Dendritic cell treated with granulocyte-macrophage colony-stimulating factor and Interleukin-4, amounts not matched to agents 40 ng/mL and 50 ng/mL, for 4 days (primary cell): Measurements from ENCODE around the gene TMEM132D.

ENCODE experiments used
- H3K27ac Mint-ChIP-seq: one replicate; pipeline ENCODE4 v1.8.0; 2022; ENCODE audit warnings: mild to moderate bottlenecking, mixed read lengths
- H3K27me3 Mint-ChIP-seq: one replicate; pipeline ENCODE4 v1.8.0; 2022; ENCODE audit warnings: mild to moderate bottlenecking, mixed read lengths
- H3K36me3 Mint-ChIP-seq: one replicate; pipeline ENCODE4 v1.8.0; 2022; ENCODE audit warnings: low read depth, mixed read lengths
- H3K4me1 Mint-ChIP-seq: one replicate; pipeline ENCODE4 v1.8.0; 2022; ENCODE audit warnings: low read depth, mixed read lengths
- H3K4me3 Mint-ChIP-seq: one replicate; pipeline ENCODE4 v1.8.0; 2022; ENCODE audit warnings: mild to moderate bottlenecking, moderate library complexity, mixed read lengths
- H3K9me3 Mint-ChIP-seq: one replicate; pipeline ENCODE4 v1.8.0; 2022; ENCODE audit warnings: mixed read lengths
- intact Hi-C: fragments of 100-400 bp; cut with micrococcal nuclease; formaldehyde crosslinking; loops from one replicate; pipeline ENCODE4 v1.15.0; 2022

Gene TMEM132D

DNA sequence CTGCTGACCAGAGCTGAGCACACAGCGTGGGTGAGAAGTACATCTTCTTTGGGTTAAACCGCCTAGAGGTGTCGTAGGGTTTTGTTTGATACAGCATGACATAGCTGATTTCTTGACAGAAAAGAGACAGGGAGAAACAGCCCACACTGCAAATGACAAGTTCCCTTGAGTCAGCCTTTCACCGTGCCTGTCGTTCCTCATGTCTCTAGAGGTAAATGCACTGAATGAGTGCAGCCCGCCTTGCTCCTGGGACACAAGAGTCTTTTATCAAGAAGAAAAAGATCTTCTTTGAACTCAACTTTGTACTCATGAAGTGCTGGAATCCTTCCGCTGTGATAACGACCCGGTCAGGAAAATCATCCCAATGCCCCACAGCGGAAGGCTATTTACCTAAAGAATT is 77.6 kb downstream of the TMEM132D start:
- H3K27me3 Mint-ChIP-seq = no peaks in the 10 kb centered on the region
- H3K4me1 Mint-ChIP-seq = no peaks in the 10 kb centered on the region
- H3K36me3 Mint-ChIP-seq = no peaks in the 10 kb centered on the region
- no peak overlapping the region for H3K4me3 Mint-ChIP-seq
- H3K9me3 Mint-ChIP-seq = peaks cover 9% of the 10 kb centered on the region
- intact Hi-C loops = no loop called here
- H3K27ac Mint-ChIP-seq = no peak overlapping the region

- no peaks in the 10 kb centered on the region for H3K36me3 Mint-ChIP-seq
- H3K4me1 Mint-ChIP-seq = no peaks in the 10 kb centered on the region
- H3K4me3 Mint-ChIP-seq = no peak overlapping the region
- H3K9me3 Mint-ChIP-seq = peaks cover 9% of the 10 kb centered on the region
- no peak overlapping the region for H3K27ac Mint-ChIP-seq
- no peaks in the 10 kb centered on the region for H3K27me3 Mint-ChIP-seq
- intact Hi-C loops = no loop called here
These were observed 78.5 kb downstream of the TMEM132D start for GRCh38 chr12:129825316-129825715.

GRCh38 chr12:129821964-129822363 is 81.9 kb downstream of the TMEM132D start:
- H3K27ac Mint-ChIP-seq = no peak overlapping the region
- no peaks in the 10 kb centered on the region for H3K4me1 Mint-ChIP-seq
- no peaks in the 10 kb centered on the region for H3K27me3 Mint-ChIP-seq
- H3K9me3 Mint-ChIP-seq = no peaks in the 10 kb centered on the region
- H3K4me3 Mint-ChIP-seq = no peak overlapping the region
- intact Hi-C loops = no loop called here
- H3K36me3 Mint-ChIP-seq = no peaks in the 10 kb centered on the region

DNA sequence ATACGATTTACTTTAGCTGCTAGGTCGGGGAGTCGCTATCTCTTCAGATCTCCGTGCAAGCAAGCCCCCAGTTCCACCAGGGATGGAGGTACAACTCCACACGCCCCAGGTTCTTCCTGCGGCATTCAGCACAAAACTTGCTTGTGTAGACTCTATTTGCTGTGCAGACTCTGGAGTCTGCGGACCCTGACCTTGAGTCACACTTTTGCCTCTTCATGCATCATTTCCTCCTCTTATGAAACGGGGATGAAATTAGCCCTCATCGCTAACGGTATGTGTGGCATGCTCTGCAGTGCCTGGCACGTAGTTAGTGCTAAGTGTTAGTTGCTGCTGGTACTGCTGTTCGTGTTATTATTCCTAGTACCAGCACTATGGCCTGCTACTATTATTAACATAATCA is 84.4 kb downstream of the TMEM132D start:
- intact Hi-C loops = no loop called here
- Mint-ChIP-seq H3K4me1 (no peaks in the 10 kb centered on the region), H3K9me3 (no peaks in the 10 kb centered on the region), H3K4me3 (no peak overlapping the region), H3K27me3 (no peaks in the 10 kb centered on the region), H3K36me3 (no peaks in the 10 kb centered on the region), H3K27ac (no peak overlapping the region)

DNA sequence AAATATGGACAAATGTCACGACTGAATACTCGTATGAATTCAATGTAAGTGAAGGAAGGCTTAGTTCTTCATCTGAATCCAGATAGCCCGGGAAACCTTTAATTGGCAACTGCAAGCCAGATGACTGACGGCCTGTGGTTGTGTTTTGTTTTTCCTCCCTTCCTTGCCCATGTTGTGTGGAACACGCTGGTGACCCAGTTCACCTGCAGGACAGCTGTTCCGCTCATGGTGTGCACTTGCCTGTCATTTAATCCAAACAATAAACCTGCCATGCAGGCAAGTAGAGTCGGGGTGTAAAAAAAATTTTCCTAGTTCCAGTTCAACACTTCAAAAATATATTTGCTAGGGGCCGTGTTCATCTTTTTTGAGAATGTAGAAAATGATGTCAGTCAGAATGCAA is 88.0 kb downstream of the TMEM132D start:
- Mint-ChIP-seq H3K4me1 (no peaks in the 10 kb centered on the region), H3K9me3 (no peaks in the 10 kb centered on the region), H3K27ac (no peak overlapping the region), H3K27me3 (no peaks in the 10 kb centered on the region), H3K36me3 (no peaks in the 10 kb centered on the region), H3K4me3 (no peak overlapping the region)
- intact Hi-C loops = no loop called here

DNA sequence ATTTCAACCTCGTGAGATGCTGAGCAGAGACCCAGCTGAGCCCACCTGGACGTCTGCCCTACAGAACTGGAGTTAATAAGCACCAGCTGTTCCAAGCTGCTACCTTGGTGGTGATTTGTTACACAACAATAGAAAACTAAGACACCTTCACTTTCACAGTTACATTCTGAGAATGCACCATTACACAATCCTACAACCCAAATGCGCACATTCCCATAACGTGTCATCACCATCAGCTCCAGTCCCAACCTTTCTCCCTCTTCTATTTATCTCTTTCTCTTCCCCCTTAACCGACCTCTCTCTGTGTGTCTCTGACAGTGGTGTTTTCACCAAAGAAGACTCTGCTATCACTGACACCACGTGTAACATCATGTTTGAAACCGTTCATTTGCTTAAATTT is 91.9 kb downstream of the TMEM132D start:
- H3K4me1 Mint-ChIP-seq = no peaks in the 10 kb centered on the region
- H3K36me3 Mint-ChIP-seq = no peaks in the 10 kb centered on the region
- intact Hi-C loops = no loop called here
- no peak overlapping the region for H3K27ac Mint-ChIP-seq
- no peaks in the 10 kb centered on the region for H3K27me3 Mint-ChIP-seq
- no peak overlapping the region for H3K4me3 Mint-ChIP-seq
- H3K9me3 Mint-ChIP-seq = no peaks in the 10 kb centered on the region

GRCh38 chr12:129807136-129807535 is 96.7 kb downstream of the TMEM132D start:
- Mint-ChIP-seq H3K4me1 (no peaks in the 10 kb centered on the region), H3K9me3 (no peaks in the 10 kb centered on the region), H3K27ac (no peak overlapping the region), H3K27me3 (no peaks in the 10 kb centered on the region), H3K36me3 (no peaks in the 10 kb centered on the region), H3K4me3 (no peak overlapping the region)
- intact Hi-C loops = no loop called here

- Mint-ChIP-seq H3K36me3 (no peaks in the 10 kb centered on the region), H3K4me3 (no peak overlapping the region), H3K9me3 (peaks cover 11% of the 10 kb centered on the region), H3K27ac (no peak overlapping the region), H3K4me1 (no peaks in the 10 kb centered on the region), H3K27me3 (no peaks in the 10 kb centered on the region)
- intact Hi-C loops = no loop called here
These were observed 112.4 kb downstream of the TMEM132D start for GRCh38 chr12:129791396-129791795.

- intact Hi-C loops = no loop called here
- Mint-ChIP-seq H3K9me3 (peaks cover 16% of the 10 kb centered on the region), H3K4me3 (no peak overlapping the region), H3K27ac (no peak overlapping the region), H3K27me3 (no peaks in the 10 kb centered on the region), H3K4me1 (no peaks in the 10 kb centered on the region), H3K36me3 (no peaks in the 10 kb centered on the region)
These were observed 112.9 kb downstream of the TMEM132D start for GRCh38 chr12:129790930-129791329.

DNA sequence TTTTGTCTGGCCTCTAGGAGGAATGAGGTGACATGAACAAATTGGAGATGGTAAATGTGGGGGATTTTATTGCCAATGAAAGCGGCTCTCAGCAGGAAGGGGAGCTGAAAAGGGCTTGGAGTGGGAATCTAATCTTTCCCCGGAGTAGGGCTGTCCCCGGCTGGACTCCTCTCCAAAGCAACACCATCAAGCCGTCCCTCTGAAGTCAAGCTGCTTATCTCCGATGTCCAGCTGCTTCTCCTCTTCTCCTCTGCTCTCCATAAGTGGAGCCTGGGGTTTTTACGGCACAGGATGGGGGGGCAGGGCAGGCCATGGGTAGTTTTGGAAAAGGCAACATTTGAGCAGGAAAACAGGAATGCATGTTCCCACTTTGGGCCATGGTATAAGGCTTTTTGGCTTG is 113.5 kb downstream of the TMEM132D start:
- Mint-ChIP-seq H3K27me3 (no peaks in the 10 kb centered on the region), H3K36me3 (no peaks in the 10 kb centered on the region), H3K4me3 (no peak overlapping the region), H3K27ac (no peak overlapping the region), H3K4me1 (no peaks in the 10 kb centered on the region), H3K9me3 (peaks cover 21% of the 10 kb centered on the region)
- intact Hi-C loops = no loop called here

GRCh38 chr12:129789921-129790320 is 113.9 kb downstream of the TMEM132D start:
- no peak overlapping the region for H3K27ac Mint-ChIP-seq
- intact Hi-C loops = no loop called here
- peaks cover 21% of the 10 kb centered on the region for H3K9me3 Mint-ChIP-seq
- H3K4me3 Mint-ChIP-seq = no peak overlapping the region
- H3K27me3 Mint-ChIP-seq = no peaks in the 10 kb centered on the region
- H3K4me1 Mint-ChIP-seq = no peaks in the 10 kb centered on the region
- no peaks in the 10 kb centered on the region for H3K36me3 Mint-ChIP-seq

DNA sequence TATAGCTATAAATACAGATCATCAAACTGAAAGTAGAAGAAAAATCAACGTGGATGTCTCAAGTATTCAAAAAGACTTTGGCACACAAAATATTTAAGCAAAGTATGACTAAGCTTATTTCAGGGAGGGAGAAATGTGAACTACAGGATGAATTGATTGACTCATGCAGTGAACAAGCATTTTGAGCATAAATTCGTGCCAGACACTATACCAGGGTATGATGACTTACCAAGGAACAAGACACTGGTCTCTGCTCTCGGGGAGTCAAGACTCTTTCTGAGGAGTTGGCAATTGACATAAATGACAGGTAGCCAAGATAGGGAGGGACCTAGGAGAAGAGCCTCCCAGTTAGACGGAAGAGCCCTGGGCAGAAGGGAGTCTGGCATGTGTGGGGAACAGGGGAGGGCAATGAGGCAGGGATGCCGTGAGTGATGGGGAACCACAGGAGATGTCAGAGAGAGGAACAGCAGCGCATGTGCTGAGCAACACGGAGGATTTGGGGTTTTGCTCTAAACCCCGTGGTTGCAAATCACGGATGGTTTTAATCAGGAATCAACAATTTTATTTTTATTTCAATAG is 115.2 kb downstream of the TMEM132D start:
- Mint-ChIP-seq H3K27ac (no peak overlapping the region), H3K27me3 (no peaks in the 10 kb centered on the region), H3K4me3 (no peak overlapping the region), H3K36me3 (no peaks in the 10 kb centered on the region), H3K4me1 (no peaks in the 10 kb centered on the region), H3K9me3 (peaks cover 21% of the 10 kb centered on the region)
- intact Hi-C loops = no loop called here

DNA sequence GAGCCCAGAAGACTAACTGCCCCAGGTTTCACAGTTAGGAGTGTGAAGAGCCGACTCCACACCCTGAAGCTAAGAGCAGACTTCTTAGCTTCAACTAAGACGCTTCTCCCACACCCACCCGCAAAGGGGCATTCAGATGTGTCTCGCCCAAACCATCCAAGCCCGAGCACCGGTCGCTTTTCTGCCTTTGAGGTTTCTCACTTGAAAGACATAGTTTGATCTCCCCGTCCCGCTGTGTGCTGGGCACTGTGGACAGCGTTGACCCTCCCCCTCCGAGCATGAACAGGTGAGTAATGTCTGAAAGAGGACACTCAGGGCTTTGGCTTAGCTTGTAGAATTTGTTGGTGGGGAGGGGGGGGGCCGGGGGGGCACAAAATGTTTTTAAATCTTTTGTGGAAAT is 123.8 kb downstream of the TMEM132D start:
- H3K27me3 Mint-ChIP-seq = no peaks in the 10 kb centered on the region
- intact Hi-C loops = no loop called here
- no peaks in the 10 kb centered on the region for H3K4me1 Mint-ChIP-seq
- H3K36me3 Mint-ChIP-seq = no peaks in the 10 kb centered on the region
- H3K9me3 Mint-ChIP-seq = no peaks in the 10 kb centered on the region
- H3K4me3 Mint-ChIP-seq = no peak overlapping the region
- no peak overlapping the region for H3K27ac Mint-ChIP-seq

- Mint-ChIP-seq H3K4me1 (no peaks in the 10 kb centered on the region), H3K9me3 (no peaks in the 10 kb centered on the region), H3K27me3 (no peaks in the 10 kb centered on the region), H3K27ac (no peak overlapping the region), H3K36me3 (no peaks in the 10 kb centered on the region), H3K4me3 (no peak overlapping the region)
- intact Hi-C loops = no loop called here
These were observed 124.8 kb downstream of the TMEM132D start for GRCh38 chr12:129779033-129779432.

DNA sequence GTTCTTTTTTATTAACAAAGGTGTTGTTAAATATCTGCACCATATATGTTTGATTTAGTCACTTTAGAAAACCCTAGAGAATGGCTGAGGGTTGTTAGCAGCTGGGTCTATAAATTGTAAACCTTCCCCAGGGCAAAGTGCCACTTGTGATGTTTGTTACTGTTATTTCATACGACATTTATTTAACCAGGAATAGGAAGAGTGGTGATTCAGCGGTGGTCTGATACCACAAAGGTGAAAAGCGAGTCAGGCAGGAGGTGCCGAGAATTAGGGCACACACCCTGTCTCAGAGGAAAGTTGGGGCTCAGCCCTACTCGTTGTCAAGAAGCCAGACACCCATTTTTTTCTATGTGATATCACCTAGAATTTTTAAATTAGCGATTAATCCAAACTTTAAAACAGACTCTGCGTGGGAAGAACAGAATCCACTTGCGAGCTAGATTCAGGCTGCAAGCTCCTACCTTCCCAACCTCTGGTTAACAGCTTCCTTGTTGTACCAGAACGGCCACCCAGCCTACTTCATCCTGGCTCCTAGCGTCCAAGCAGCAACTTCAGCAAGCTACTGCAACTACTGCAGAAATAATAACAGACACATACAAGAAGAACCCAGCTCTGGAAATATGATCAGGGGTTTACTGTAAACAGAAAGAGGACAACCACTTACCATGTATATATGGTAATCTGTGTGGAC is 126.7 kb downstream of the TMEM132D start:
- Mint-ChIP-seq H3K36me3 (no peaks in the 10 kb centered on the region), H3K9me3 (no peaks in the 10 kb centered on the region), H3K27ac (no peak overlapping the region), H3K4me1 (no peaks in the 10 kb centered on the region), H3K4me3 (no peak overlapping the region), H3K27me3 (no peaks in the 10 kb centered on the region)
- intact Hi-C loops = no loop called here
